ENCODE measurements around the gene LIPC. TPM values are rescaled to one million over a fixed set of nuclear protein-coding genes. Genes with fewer than 3 reads are reported as not detected.

LIPC gene
- total and polyA plus RNA-seq, 2 donors (not counting 3 experiments of a cell fraction or from before 2014, with no cell fraction given) = not detected

DNA sequence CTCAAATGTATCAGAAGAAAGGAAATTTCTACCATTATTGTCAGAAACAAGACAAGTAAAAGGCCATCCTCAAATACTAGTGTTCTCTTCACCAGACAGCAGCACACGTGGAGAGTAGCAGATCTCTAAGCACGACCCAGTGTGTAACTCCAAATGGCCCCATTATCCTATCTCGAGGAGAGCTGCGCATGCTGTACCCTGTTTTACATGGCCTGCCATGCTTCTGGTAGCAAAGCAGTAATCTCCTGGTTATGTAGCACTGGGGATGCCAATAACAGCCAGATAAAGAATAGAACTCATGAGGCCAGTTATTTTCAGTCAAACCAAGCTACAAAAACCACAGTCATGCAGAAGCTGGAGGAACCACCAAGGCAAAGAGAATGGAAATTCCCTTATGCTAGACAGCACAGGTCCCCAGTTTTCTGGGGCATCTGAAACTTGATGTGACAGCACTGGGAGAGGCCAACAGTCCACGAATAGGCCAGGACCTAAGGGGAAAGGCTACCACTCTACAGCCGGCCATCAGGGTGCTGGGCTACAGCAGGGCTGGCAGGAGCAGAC, 73.0 kb downstream of the LIPC start:
- no peak overlapping the region for H2AFZ ChIP-seq (ENCODE audit: low read depth, low read length)
- H3K9ac ChIP-seq (replicated peaks; ENCODE audit: extremely low read depth, insufficient read depth, low read length) = no peak overlapping the region
- intact Hi-C loops (cut with micrococcal nuclease) = no loop called here
- H3K4me1 ChIP-seq (ENCODE audit: control insufficient read depth, extremely low read depth, insufficient read depth, low read length) = no peaks in the 10 kb centered on the region
- no peaks in the 10 kb centered on the region for H3K9me1 ChIP-seq (replicated peaks; ENCODE audit: control insufficient read depth, extremely low read depth, insufficient read depth, low read length)
- CTCF ChIA-PET = no interaction called here
- H4K20me1 ChIP-seq (replicated peaks; ENCODE audit: control insufficient read depth, extremely low read depth, insufficient read depth, low read length) = no peaks in the 10 kb centered on the region
- POLR2A ChIA-PET = no interaction called here
- H3K9me3 ChIP-seq (replicated peaks; ENCODE audit: control insufficient read depth, insufficient read depth, low read length) = no peaks in the 10 kb centered on the region
- TF ChIP-seq GATA2 (IDR thresholded peaks at IDR 0.05; ENCODE audit: insufficient read depth, insufficient read length, low read depth, low read length) (no peak), FOS (IDR thresholded peaks at IDR 0.05; ENCODE audit: borderline replicate concordance, insufficient read depth, low read length) (no peak), MYC (IDR thresholded peaks at IDR 0.05; ENCODE audit: low read depth, low read length) (no peak), EZH2 (IDR thresholded peaks at IDR 0.05; ENCODE audit: borderline replicate concordance, low read depth, low read length, severe bottlenecking) (no peak), POLR2A (IDR thresholded peaks at IDR 0.05; ENCODE audit: low read depth, low read length) (no peak), JUN (IDR thresholded peaks at IDR 0.05; ENCODE audit: borderline replicate concordance, insufficient read depth, insufficient read length, low read depth) (no peak), POLR2AphosphoS5 (IDR thresholded peaks at IDR 0.05; ENCODE audit: insufficient read depth, low read depth, low read length) (no peak)
- TF ChIP-seq, protein P1, sequence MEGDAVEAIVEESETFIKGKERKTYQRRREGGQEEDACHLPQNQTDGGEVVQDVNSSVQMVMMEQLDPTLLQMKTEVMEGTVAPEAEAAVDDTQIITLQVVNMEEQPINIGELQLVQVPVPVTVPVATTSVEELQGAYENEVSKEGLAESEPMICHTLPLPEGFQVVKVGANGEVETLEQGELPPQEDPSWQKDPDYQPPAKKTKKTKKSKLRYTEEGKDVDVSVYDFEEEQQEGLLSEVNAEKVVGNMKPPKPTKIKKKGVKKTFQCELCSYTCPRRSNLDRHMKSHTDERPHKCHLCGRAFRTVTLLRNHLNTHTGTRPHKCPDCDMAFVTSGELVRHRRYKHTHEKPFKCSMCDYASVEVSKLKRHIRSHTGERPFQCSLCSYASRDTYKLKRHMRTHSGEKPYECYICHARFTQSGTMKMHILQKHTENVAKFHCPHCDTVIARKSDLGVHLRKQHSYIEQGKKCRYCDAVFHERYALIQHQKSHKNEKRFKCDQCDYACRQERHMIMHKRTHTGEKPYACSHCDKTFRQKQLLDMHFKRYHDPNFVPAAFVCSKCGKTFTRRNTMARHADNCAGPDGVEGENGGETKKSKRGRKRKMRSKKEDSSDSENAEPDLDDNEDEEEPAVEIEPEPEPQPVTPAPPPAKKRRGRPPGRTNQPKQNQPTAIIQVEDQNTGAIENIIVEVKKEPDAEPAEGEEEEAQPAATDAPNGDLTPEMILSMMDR (IDR thresholded peaks at IDR 0.05; ENCODE audit: extremely low read depth in 1 of 2, insufficient read depth in 1 of 2, low read depth in 1 of 2, low read length in 2 of 2) = no peak
- TF ChIP-seq, protein P2, sequence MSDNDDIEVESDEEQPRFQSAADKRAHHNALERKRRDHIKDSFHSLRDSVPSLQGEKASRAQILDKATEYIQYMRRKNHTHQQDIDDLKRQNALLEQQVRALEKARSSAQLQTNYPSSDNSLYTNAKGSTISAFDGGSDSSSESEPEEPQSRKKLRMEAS (IDR thresholded peaks at IDR 0.05; ENCODE audit: insufficient read depth, insufficient read length) = no peak
- FAIRE-seq (no peak), DNase-seq (ENCODE audit: low read depth, low spot score) (no peak)
- no peak overlapping the region for H3K4me3 ChIP-seq (replicated peaks in 1 of 3; ENCODE audit: insufficient read depth in 1 of 3, low read depth in 1 of 3, low read length in 3 of 3)
- H3K27me3 ChIP-seq (ENCODE audit: control insufficient read depth in 2 of 2, insufficient read depth in 2 of 2, low read length in 2 of 2) = no peaks in the 10 kb centered on the region
- BruUV-seq (replicated peaks) = no TSS peak
- H3K36me3 ChIP-seq (ENCODE audit: control insufficient read depth in 2 of 2, extremely low read depth in 1 of 2, insufficient read depth in 2 of 2, low read length in 2 of 2) = no peaks in the 10 kb centered on the region
- H3K27ac ChIP-seq (ENCODE audit: insufficient read depth, low read depth, low read length) = no peak overlapping the region
- H3K4me2 ChIP-seq (ENCODE audit: insufficient read depth, low read length) = no peak overlapping the region
- dilution Hi-C loops (cut with MboI; ENCODE audit: extremely low pct_ligation_motif_present, low sequenced_read_pairs) = no loop called here
- no peaks in the 10 kb centered on the region for H3K79me2 ChIP-seq (ENCODE audit: control insufficient read depth, insufficient read depth, low read length)

Data from endothelial cell of umbilical vein (primary cell).